HCT116 (cell line): Measurements from ENCODE around the gene KIRREL3. TPM values are rescaled to one million over a fixed set of nuclear protein-coding genes. Genes with fewer than 3 reads are reported as not detected.

Experiments
- ATAC-seq: fragments of 200-7000 bp; cut with Tn5 transposase; 2 replicates; pipeline ENCODE4 v1.9.1; 2020; ENCODE audit warnings: mild to moderate bottlenecking, moderate library complexity
- BruUV-seq: library from RNA; stranded (reverse); fragments of 400-500 nt; replicated peaks from 2 replicates; lab custom pipeline; 2021; lab: Mats Ljungman, UMichigan
- CTCF ChIA-PET: fragments of 300-600 bp; sonication (Branson Sonifier 250); formaldehyde crosslinking; loops from one replicate; lab custom pipeline; 2021; ENCODE audit warnings: antibody characterized with exemption; lab: Charles Lee
- POLR2A ChIA-PET: fragments of 300-600, 350-600 bp; sonication (Branson Sonifier 250); formaldehyde crosslinking; loops from one replicate; lab custom pipeline; 2021; ENCODE audit warnings: antibody characterized with exemption; lab: Charles Lee
- RAD21 ChIA-PET, 2 experiments: fragments of 300-600 bp; sonication (Branson Sonifier 250); formaldehyde crosslinking; loops; one replicate each; lab custom pipeline; 2023; ENCODE audit warnings: low total read pairs in 2 of 2; ENCODE audit not compliant: uncharacterized antibody in 2 of 2, unreplicated experiment in 2 of 2, low non-redundant PET in 1 of 2; lab: Charles Lee
- DNase-seq: peaks from one replicate; pipeline ENCODE4 v3.0.0-alpha.2; 2010; ENCODE audit warnings: low read depth, low spot score
- H2AFZ ChIP-seq: fragments of 200-600 bp; shearing (Covaris generic), sonication (generic); 2 replicates; pipeline ENCODE4 v1.6.1; 2017; ENCODE audit warnings: low read depth, mixed run types, mixed read lengths, antibody characterized with exemption, low read length; ENCODE audit not compliant: poor library complexity, severe bottlenecking
- H3K27ac ChIP-seq: 2 replicates; pipeline ENCODE4 v1.5.1; 2012; ENCODE audit warnings: low read depth, low read length
- H3K27me3 ChIP-seq: fragments of 200-600 bp; sonication (generic); 2 replicates; pipeline ENCODE4 v1.6.1; 2016; ENCODE audit warnings: mixed run types, low read length, mixed read lengths; ENCODE audit not compliant: insufficient read depth
- H3K36me3 ChIP-seq, 2 experiments: fragments of 200-500 bp in 1 of 2; fragments of 200-600 bp in 1 of 2; sonication (Bioruptor generic) in 1 of 2; sonication (generic) in 1 of 2; 2 replicates each; pipeline versions ENCODE4 v1.5.1 to v1.6.1; 2014 to 2016; ENCODE audit warnings: low read length in 2 of 2, inconsistent platforms in 1 of 2, mixed read lengths in 1 of 2, mixed run types in 1 of 2; ENCODE audit not compliant: insufficient read depth in 2 of 2, control insufficient read depth in 1 of 2
- H3K4me1 ChIP-seq, 2 experiments: fragments of 200-600 bp in 1 of 2; sonication (generic) in 1 of 2; 2 replicates each; pipeline versions ENCODE4 v1.5.1 to v1.6.1; 2012 to 2017; ENCODE audit warnings: low read length in 2 of 2, inconsistent platforms in 1 of 2, mild to moderate bottlenecking in 1 of 2, mixed read lengths in 1 of 2, mixed run types in 1 of 2, moderate library complexity in 1 of 2; ENCODE audit not compliant: insufficient read depth in 2 of 2, control insufficient read depth in 1 of 2
- H3K4me2 ChIP-seq: fragments of 200-600 bp; sonication (generic); 2 replicates; pipeline ENCODE4 v1.6.1; 2017; ENCODE audit warnings: mixed run types, low read length, mixed read lengths
- H3K4me3 ChIP-seq, 2 experiments: fragments of 200-600 bp in 1 of 2; sonication (generic) in 1 of 2; replicated peaks in 1 of 2; 2 replicates each; pipeline ENCODE4 v1.5.1; 2011 to 2016; ENCODE audit warnings: low read length in 2 of 2, control low read depth in 1 of 2, low read depth in 1 of 2, mild to moderate bottlenecking in 1 of 2, mixed read lengths in 1 of 2, mixed run types in 1 of 2
- H3K79me2 ChIP-seq: fragments of 200-600 bp; sonication (generic); 2 replicates; pipeline ENCODE4 v1.6.1; 2017; ENCODE audit warnings: mild to moderate bottlenecking, mixed run types, low read length, moderate library complexity, mixed read lengths; ENCODE audit not compliant: insufficient read depth
- H3K9ac ChIP-seq: fragments of 200-600 bp; sonication (generic); 2 replicates; pipeline ENCODE4 v1.6.1; 2016; ENCODE audit warnings: low read length, mixed read lengths
- H3K9me2 ChIP-seq: fragments of 200-600 bp; sonication (generic), shearing (Covaris generic); 2 replicates; pipeline ENCODE4 v1.6.1; 2017; ENCODE audit warnings: mixed run types, mild to moderate bottlenecking, moderate library complexity; ENCODE audit not compliant: insufficient read depth
- H3K9me3 ChIP-seq, 2 experiments: fragments of 200-500 bp in 1 of 2; fragments of 200-600 bp in 1 of 2; sonication (Bioruptor generic) in 1 of 2; sonication (generic) in 1 of 2; 2 replicates each; pipeline ENCODE4 v1.6.1; 2014 to 2017; ENCODE audit warnings: low read length in 2 of 2, mixed read lengths in 2 of 2, inconsistent platforms in 1 of 2, low read depth in 1 of 2, mild to moderate bottlenecking in 1 of 2, mixed run types in 1 of 2, moderate library complexity in 1 of 2; ENCODE audit not compliant: control insufficient read depth in 1 of 2, insufficient read depth in 1 of 2
- H4K20me1 ChIP-seq: fragments of 200-600 bp; sonication (generic), shearing (Covaris generic); 2 replicates; pipeline ENCODE4 v1.6.1; 2017; ENCODE audit warnings: mixed run types, mild to moderate bottlenecking, moderate library complexity; ENCODE audit not compliant: insufficient read depth
- ATF3 ChIP-seq: IDR thresholded peaks from 2 replicates; pipeline ENCODE4 v1.6.1; 2012
- CEBPB ChIP-seq: IDR thresholded peaks from 2 replicates; pipeline ENCODE4 v1.6.1; 2012; ENCODE audit warnings: low read depth
- EGR1 ChIP-seq: IDR thresholded peaks from 2 replicates; pipeline ENCODE4 v1.6.1; 2012; ENCODE audit warnings: low read depth
- EZH2 ChIP-seq: fragments of 200-600 bp; sonication (generic); IDR thresholded peaks from 2 replicates; pipeline ENCODE4 v1.6.1; 2017; ENCODE audit warnings: antibody characterized with exemption, mixed run types
- FOSL1 ChIP-seq: IDR thresholded peaks from 2 replicates; pipeline ENCODE4 v1.6.1; 2012; ENCODE audit warnings: low read depth
- POLR2A ChIP-seq: IDR thresholded peaks from 2 replicates; pipeline ENCODE4 v1.7.0; 2011; ENCODE audit warnings: borderline replicate concordance; ENCODE audit not compliant: insufficient read depth, insufficient read length; ENCODE audit errors: extremely low read depth
- POLR2AphosphoS5 ChIP-seq: IDR thresholded peaks from 2 replicates; pipeline ENCODE4 v1.6.1; 2011; ENCODE audit warnings: mild to moderate bottlenecking, low read depth, low read length, moderate library complexity
- RAD21 ChIP-seq: IDR thresholded peaks from 2 replicates; pipeline ENCODE4 v1.6.1; 2012; ENCODE audit warnings: low read depth, mild to moderate bottlenecking
- REST ChIP-seq: IDR thresholded peaks from 2 replicates; pipeline ENCODE4 v1.6.1; 2012; ENCODE audit warnings: low read depth
- SIN3A ChIP-seq: IDR thresholded peaks from 2 replicates; pipeline ENCODE4 v1.6.1; 2012; ENCODE audit warnings: low read depth
- SP1 ChIP-seq: IDR thresholded peaks from 2 replicates; pipeline ENCODE4 v1.6.1; 2012; ENCODE audit warnings: low read depth
- SRF ChIP-seq: IDR thresholded peaks from 2 replicates; pipeline ENCODE4 v1.6.1; 2012; ENCODE audit warnings: low read depth
- TCF7L2 ChIP-seq: IDR thresholded peaks from 2 replicates; pipeline ENCODE4 v1.7.0; 2011; ENCODE audit warnings: borderline replicate concordance, inconsistent platforms; ENCODE audit not compliant: insufficient read depth, insufficient read length; ENCODE audit errors: extremely low read depth
- ZBTB33 ChIP-seq: IDR thresholded peaks from 2 replicates; pipeline ENCODE4 v1.6.1; 2011; ENCODE audit warnings: mild to moderate bottlenecking, low read length, moderate library complexity; ENCODE audit not compliant: insufficient replicate concordance; ENCODE audit errors: extremely low read depth
- ZFX ChIP-seq: fragments of 450-650 bp; IDR thresholded peaks from 2 replicates; pipeline ENCODE4 v1.6.1; 2017
- ZNF274 ChIP-seq: fragments of 200-500 bp; sonication (Bioruptor generic); IDR thresholded peaks from 2 replicates; pipeline ENCODE4 v1.6.1; 2014; ENCODE audit warnings: mild to moderate bottlenecking, low read depth, low read length, inconsistent platforms
- intact Hi-C: fragments of 100-400 bp; cut with micrococcal nuclease; formaldehyde crosslinking; loops from 2 replicates; pipeline ENCODE4 v1.10.0; 2022
- total RNA-seq: library from RNA; stranded (reverse); gene quantifications from one replicate; pipeline ENCODE4 v1.2.1, GENCODE V29; 2021; ENCODE audit not compliant: unreplicated experiment

The KIRREL3 gene
- total RNA-seq, 1 experiment from 2014 or later, result not detected

- no peak overlapping the region for H3K4me2 ChIP-seq
- TF ChIP-seq CEBPB (no peak), RAD21 (no peak), FOSL1 (no peak), EGR1 (no peak), SRF (no peak), ZNF274 (no peak), SIN3A (no peak), TCF7L2 (no peak), POLR2AphosphoS5 (no peak), SP1 (no peak), POLR2A (no peak), REST (no peak), ZFX (no peak), EZH2 (no peak), ZBTB33 (no peak), ATF3 (no peak)
- TF ChIP-seq, all 23 proteins: peak for 0
- Histone ChIP-seq H3K4me1 (no peaks in the 10 kb centered on the region), H3K9me3 (no peaks in the 10 kb centered on the region), H3K27ac (no peak overlapping the region), H4K20me1 (no peaks in the 10 kb centered on the region), H3K27me3 (peaks cover 9% of the 10 kb centered on the region; the same call in 1 of the 2 replicates), H3K9me2 (no peaks in the 10 kb centered on the region), H3K79me2 (no peaks in the 10 kb centered on the region), H3K9ac (no peak overlapping the region), H2AFZ (no peak overlapping the region), H3K4me3 (no peak overlapping the region), H3K36me3 (no peaks in the 10 kb centered on the region)
- DNase-seq (no peak), ATAC-seq (no peak)
- intact Hi-C loops, result no loop called here
- RAD21 ChIA-PET, result no interaction called here
- CTCF ChIA-PET, result no interaction called here
- POLR2A ChIA-PET, result no interaction called here
- no TSS peak for BruUV-seq
These were observed 161.1 kb downstream of the KIRREL3 start for GRCh38 chr11:126839496-126839895.
